ENCODE data around the gene SPOCD1.

SPOCD1 gene

DNA sequence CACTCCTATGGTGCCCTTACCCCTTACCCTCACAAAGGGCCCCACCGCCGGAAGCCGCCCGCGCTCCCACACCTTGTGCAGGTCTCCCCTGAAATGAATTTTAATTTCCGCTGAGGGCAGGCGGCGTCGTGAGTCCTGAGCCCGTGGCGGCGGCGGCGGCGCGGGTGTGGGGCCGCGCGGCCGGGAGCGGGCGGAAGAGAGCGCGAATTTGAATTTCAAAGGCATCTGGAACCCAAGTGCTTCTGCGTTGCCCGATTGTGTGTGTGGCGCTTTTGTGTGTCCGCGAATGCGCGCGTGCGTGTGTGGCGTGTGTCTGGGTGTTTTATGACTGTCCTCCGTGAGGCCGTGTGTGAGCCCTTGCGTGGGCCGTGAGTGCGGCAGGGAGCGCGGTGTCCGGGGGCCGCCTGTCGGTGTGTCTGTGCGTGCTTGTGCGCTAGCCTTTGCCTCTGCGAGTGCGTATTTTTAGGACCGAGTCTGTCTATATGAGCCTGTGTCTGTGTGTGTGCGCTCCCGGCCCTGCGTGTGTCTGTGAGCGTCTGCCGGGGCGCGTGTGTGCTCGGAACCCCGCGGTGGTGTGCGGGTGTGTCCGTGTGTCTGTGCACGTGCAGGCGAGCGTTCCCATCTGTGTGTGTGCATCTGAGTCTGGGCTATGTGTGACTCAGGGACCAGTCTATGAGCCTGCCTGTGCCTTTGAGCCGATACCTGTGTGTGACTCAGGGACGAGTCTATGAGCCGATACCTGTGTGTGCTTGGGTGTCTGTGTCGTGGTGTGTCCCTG is 43.7 kb downstream of the SPOCD1 start:
- no peak for DNase-seq (ENCODE audit: low read depth)

DNA sequence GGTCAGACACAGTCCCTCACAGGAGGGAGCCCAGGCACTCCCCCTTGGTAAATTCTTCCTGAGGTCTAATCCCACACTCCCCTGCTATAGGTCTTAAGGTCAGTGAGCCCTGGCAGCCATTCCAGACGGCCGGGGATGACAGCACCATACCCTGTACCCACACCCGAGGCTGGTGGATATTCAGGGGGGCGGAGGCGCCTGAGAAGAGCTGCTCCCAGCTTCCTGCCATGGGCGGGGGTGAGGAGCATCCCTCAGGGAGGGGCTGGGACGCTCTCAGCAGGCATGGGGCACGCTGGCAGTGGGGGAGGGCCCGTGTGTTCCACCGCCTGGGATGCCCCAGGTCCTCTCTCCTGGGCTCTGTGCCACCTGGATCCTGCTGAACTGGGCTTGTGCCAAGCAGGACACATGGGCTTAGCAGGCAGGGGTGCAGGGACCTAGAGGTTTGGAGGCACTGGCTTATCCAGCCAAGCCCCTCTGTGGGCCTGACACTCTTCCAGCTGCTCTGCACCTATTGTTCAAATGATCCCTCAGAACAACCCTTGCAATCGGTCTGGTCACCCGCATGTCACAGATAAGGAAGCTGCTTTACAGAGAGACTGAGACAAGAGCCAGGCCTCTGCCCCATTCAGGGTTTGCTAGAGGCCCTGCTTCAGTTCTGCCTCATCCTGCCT is 46.0 kb downstream of the SPOCD1 start:
- DNase-seq (ENCODE audit: low read depth), result no peak

DNA sequence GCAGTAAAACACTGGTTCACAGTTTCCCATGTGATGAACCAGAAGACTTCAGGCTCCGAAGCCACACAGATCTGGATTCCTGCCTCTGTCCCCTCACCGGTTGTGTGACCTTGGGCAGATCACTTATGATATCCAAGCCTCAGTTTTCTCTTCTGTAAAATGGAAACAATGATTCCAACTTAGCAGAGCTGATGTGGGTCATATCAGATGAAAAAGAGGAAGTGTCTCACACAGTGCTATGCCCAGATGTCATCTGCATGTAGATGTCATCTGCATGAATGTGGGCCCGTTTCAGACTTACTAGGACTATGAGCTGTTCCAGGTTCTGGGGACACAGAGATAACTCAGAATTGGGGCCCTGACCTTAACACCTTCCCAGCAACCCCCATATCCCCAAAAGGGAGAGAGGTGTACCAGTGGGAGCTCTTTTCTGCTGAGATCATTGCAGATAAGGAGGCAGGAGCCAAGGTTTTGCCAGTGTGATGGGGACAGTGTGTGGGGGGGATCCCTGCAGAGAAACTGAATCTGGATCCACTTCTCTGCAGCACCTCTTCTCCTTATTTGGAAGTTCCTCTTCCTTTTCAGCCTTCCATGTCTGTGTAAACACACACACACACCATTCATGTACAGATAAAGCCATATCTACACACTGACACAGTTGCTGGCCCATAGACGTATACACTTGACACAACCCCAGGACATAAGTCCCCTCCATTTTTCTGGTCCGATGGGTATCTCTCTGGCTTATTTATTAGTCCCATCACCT is 46.7 kb downstream of the SPOCD1 start:
- no peak for DNase-seq (ENCODE audit: low read depth)

DNA sequence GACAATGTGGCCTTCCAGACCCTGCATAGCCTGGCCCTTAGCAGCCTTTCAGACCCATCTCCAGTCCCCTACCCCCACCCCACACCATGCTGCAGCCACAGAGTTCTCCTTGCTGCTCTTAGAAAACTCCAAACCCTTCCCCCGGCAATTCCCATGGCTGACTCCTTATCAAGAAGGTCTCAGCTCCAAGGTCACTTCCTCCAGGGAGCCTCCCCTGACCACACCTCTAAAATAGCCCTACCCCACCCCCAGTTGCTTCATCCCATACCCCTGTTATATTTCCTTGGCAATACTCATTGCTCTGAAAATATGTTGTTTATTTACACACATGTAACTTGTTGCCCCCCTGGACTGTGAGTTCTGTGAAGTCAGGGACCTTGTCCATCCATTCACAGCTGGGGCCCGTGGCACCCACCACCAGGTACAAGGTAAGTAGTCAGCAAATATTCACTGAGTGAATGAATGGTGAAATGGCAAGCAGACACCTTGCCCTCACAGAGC is 47.4 kb downstream of the SPOCD1 start:
- no peak for DNase-seq (ENCODE audit: low read depth)

DNA sequence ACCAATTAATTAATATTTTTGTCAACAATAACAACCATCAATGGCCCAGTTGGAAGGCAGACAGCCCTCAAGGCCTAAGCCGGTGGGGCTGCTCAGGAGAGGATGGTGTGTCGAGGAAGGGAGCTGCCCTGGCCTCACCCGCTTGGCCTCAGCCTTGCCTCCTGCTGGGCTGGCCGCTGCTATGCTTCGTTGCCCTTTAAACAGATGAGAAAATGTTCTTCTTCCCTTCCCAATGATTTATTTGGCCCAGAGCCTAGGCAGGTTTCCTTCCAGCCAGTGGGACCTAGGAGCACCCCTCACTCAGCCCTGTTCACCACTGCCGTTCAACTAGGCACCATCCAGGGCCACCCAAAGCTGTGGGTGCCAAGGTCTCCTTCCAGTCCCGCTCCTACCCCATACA is 48.6 kb downstream of the SPOCD1 start:
- DNase-seq (ENCODE audit: low read depth), result no peak

DNA sequence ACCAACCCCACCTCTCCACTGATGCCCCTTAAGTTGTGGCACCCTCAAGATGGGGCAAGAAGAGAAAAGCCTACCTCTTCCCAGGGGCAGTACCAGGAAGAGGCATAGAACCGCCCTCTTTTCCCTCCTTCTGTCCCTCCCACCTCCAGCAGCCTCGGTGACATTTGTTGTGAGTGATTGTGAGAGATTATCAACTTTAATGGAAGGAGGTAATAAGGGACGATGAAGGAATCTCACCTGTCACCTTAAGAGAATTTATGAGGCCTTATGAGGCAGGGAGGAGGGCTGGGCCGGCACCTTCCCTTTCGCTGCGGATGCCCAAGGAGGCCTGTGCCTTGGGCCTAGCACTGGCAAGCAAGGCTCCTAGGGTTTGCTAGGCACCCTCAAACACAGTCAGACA is 50.3 kb downstream of the SPOCD1 start:
- no peak for DNase-seq (ENCODE audit: low read depth)

DNA sequence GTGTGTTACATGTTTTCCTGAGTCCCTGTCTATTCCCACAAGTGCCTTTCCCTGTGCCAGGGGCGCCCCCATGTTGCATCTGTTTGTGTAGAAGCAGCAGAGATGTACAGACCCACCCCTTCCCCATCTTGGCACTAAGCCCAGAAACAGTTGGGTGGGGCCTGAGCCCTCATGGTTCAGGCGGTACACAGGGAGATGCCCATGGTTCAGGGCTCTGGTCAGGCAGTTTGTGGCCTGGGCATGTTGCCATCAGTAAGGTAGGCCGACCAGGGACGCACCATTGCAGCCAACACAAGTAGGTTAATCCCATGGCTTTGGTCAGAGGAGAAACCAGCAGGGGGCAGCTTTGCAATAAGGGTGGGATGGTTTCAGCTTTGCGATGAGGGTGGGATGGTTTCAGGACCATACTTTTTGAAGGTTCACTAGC is 50.8 kb downstream of the SPOCD1 start:
- no peak for DNase-seq (ENCODE audit: low read depth)

DNA sequence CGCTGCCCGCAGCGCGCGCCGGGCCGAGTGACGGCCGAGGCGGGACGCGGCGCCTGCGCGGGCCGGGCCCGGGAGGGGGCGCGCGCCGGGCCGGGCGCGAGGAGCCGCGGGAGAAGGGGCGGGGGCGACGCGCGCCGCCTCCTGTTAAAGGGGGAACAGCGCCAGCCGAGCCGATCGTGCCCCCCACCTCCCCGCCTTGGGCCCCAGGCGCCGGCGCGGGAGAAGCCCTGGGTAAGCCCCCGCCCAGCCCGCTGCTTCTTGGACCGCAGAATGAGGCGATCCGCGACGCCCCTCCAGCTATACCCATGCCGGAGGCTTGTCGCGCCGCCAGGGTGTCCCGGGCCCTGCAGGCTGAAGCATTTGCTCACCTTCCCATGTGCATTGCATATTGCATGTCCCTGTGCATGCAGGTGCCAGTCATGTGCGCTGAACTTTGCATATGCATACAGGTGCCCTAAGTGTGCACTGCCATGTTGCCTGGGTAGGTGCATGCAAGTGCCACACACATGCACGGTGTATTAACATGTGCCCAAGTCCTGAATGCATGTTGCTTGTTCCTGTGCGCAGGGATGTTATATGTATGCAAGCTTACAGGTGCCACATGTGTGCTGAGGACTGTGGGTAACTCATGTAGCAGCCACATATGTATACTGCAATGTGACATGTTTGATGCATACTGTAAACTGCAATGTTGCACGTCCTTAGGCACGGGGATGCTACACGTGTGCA is 51.3 kb downstream of the SPOCD1 start, which contains the start of gene ADGRB2:
TSS of gene ADGRB2 (minus strand) at position 29 of the 729 bp plus-strand sequence. CDS start 7,119 bp downstream, outside the sequence.
- DNase-seq (ENCODE audit: low read depth), result no peak

DNA sequence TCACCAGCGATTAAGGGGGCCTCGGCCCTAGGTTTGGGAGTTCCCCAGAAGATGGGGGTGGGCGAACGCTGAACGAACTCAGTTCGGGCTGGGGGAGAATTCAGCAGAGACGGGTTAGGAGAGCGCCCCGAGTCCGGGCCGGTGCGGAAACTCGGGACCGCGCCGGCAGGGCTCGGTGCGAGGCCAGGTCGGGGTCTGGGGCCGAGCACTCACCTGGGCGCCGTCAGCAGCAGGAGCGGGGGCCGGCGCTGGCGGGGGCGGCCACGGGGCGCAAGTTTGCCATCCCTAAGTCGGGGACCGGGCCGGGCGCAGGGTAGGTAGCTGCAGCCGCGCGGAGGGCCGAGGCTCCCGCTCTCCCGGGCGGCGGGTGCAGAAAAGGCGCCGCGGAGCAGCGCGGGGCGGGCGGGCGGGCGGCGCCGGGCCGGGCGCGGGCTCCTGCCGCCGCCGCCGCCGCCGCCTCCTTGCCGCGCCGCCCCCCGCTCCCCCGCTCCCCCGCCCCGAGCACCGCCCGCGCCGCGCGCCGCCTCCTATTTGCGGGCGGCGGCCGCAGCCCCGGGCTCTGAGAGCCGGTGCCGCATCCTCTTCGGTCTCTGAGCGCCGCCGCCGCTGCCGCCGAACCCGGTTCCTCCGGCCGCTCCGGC is 52.0 kb downstream of the SPOCD1 start:
- no peak for DNase-seq (ENCODE audit: low read depth)

DNA sequence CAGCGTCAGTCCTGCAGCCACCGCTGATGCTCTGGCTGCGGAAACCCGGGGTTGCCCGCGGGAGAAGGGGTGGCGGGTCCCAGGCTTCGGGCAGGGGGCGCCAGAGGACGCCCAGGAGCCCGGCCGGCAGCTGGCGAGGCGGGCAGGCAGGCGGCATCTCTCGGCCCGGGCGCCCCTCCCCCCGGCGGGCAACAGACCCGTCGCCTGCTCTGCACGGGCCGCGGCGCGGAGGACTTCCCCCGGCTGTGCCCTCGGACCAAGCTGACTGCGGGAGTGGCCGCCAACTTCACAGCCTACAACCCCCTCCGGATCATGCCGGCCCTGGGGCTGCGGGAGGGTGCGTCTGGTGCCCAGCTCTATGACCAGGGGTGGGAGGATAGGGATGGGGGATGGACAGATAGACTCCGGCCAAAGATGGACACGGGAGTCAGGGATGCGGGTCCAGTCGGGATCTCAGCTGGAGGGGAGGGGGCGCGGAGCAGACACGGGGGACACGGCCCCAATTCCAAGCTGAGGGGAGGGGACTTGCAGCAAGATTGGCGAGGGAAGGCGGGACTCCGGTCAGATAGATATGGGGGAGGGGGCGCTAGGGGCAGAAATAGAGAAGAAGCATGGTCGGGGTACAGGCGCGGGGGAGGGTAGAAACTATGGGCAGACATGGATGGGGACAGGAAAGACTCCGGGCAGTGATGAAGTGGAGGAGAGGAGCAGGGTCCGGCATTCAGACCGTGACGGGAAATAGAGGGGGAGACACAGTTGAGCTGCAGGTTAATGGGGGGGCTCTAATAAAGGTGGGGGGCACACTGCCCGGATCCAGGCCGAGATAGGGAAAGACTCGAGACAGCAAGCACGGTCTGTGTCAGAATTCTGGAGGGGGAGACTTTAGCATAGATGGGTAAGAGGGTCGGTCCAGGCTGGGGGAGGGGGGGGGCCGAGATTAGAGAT is 52.8 kb downstream of the SPOCD1 start:
- DNase-seq (ENCODE audit: low read depth), result peak; percentile 52

DNA sequence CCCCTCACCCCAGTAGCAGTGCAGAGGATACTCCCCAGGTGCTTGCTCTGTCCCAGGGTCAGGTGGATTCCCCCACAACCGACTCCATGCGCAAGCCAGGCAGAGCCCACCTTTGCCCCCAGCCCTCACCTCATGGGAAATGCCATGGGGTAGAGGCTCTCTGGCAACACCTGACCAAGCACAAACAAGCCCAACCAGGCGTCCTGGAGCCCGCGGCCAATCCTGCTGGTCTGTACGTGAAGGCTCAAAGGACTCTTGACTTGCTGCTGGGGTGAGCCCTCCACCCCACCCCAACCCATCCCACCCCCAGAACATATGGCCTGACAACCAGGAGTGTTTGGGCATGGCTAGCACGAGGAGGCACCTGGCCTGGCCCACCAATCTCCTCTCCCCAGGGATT is 53.5 kb downstream of the SPOCD1 start:
- DNase-seq (ENCODE audit: low read depth), result no peak

DNA sequence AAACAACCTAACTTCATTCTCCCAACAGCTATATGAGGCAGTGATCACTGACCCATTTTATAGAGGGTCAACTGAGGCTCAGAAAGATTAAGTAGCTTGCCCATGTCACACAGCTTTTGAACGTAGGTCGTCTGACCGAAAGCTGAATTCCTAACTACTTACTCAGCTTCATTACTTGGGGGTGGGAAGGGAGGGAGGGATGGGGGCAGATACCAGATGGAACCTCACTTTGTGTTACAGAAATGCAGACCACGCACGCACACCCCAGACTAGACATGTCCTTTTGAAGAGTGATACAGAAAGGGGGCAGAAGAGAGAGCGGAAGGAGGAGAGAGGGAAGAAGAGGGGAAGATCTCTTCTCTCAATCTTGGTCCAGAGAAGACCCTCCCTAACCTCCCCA is 53.9 kb downstream of the SPOCD1 start:
- DNase-seq (ENCODE audit: low read depth), result no peak

DNA sequence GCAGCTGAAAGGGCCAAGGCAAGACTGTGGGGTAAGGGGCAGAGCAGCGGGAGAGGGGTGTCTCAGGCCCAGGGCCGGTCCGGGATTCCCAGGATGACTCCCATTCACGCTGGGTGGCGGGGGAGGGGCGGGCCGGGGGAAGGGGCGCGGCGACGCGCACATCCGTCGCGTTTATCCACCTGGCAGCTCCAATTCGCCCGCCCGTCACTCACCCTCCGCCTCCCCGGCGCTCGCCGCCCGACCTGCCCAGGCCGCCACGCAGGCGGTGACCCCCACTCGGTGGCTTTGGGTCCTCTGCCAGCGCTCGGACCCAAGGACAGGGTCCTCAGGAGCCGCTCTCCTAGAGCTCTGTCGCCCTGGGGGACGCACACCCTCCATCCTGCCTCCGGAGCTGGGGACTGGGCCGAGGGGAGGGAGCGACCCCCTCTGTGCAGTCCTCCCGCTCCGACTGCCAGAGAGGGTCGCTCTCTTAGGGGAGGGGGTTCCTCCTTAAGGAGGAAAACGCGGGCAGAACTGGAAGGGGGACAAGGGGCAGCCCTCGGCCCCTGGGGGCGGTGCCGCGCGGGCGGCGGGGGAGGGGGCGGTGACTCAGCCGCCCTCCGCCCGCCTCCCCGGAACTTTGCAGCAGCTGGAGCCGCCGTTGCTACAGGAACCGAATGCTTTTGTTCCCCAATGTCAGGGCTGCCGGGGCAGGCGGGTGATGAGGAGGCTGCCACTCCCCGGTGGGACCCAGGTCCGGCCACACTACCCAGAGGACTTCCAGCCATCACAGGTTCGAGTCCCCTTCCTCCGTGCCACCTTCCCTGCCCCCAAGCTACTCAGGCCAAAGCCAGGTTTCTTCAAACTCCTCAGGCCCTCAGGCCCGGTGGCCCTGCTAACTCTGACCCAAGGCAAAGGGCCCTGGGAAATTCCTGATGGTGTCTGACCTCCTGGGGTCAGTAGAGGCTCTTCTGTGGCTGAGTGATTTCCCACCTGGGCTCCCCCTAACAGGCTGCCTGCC is 55.1 kb downstream of the SPOCD1 start:
- peak; percentile 47 for DNase-seq (ENCODE audit: low read depth)

DNA sequence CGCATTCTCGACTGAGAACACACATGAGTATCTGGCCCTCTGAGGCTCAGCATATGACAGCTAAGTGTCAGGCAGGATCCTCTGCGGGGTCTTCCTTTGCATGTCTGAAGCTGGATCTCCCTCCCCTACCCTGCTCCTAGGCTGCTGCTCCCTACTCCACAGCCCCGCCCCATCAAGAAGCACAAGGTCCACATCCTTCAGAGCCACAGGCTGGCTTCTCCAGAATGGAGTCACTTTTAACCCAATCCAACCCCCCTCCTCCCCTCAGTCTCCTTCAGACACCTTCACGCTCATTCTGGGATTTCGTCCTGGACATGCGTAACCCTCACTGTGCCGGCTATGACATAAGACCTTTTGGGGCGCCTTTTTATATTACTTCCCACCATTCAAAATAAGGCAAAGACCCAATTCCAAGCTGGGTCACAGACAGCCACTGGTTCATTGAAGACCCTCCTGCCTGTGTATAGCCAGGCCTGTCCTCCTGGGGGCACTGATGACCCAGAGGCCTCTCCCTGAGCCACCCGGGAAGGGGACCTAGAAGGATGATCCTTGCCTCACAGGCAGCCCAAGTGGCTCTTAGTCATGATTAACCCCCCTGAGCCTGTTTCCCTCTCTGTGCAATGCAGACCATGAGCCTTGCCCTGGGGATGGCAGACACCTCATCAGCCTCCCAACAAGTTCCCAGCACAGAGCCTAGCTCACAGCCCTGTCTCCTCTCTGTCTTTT is 56.4 kb downstream of the SPOCD1 start:
- DNase-seq (ENCODE audit: low read depth), result no peak

DNA sequence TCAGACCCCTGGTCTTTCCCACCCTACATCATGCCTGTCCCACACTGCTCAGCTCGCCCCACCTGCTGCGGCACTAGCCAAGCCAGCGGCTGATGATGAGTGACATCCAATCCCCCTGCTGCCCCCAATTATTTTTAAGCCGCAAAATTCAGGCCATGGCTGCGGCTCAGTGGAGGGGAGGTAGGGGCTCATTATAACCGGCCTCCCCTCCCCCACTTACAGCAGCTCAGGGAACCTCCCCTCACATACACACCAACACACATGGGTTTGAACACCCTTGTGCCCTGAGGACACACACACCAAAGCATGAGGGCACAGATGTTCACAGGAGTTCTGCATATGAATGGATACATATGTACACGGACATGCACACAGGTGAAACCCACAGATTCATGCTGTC is 57.0 kb downstream of the SPOCD1 start:
- no peak for DNase-seq (ENCODE audit: low read depth)

DNA sequence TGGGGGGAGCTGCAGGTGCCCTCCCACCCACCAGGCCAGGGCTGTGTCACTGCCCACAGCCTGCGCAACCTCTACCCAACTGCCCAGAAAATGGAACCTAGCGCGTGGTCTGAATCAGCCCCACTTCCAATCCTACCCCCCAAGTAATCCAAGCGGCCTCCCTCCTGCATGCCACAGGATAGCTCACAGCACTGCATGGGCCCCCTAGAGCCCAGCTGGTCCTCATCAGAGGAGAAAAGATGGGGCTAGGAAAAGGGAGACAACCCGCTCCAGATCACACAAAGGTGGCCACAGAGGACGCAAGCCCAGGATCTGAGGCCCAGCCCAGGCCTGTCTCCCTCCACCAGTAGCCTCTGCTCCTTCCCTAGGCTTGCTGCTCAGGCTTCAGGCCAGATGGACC is 57.8 kb downstream of the SPOCD1 start:
- no peak for DNase-seq (ENCODE audit: low read depth)

DNA sequence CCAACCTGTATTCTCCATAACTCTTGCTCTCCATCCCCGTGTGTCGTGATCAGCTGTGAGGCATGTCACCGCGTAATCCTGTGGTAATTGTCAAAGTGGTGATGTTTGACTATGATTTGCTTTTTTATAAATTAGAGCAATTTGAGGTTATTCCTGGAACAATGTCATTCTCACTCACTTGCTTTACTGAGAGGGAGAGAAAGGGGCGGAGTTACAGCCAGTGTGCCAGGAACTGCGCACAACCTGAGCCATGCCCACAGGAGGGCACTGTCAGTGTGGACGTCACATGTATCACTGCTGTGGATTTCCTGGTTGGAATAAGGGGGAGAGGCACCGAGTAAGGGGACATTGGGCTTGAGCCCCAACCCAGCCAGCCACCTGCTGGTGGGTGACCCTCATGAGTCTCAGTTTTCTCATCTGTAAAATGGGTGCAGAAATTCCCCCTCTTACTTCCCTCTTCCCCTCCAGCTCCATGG is 58.6 kb downstream of the SPOCD1 start:
- no peak for DNase-seq (ENCODE audit: low read depth)

DNA sequence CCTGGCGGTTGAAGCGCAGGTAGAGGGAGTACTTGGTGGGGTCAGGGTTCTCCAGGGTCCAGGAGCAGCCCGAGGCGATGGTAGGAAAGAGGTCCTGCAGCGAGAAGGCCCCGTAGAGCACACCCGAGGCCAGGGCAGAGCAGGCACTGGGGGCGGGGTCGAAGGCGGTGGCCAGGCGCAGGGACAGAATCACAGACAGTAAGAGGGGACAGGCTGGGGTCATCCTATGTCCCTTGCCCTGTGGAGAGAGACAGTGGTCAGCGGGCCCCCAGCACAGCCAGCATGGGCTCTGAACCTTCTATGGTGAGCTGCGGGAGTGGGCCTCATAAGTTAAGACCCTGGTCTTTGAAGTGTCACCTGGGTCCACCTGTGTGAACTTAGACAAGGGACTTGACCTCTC is 59.2 kb downstream of the SPOCD1 start:
- no peak for DNase-seq (ENCODE audit: low read depth)

All from activated gamma-delta T cell treated with anti-CD3 and anti-CD28 coated beads, Interleukin-2, amount 50 U/mL, for 16 hours (primary cell).